Naive thymus-derived CD8-positive, alpha-beta T cell (primary cell): ENCODE measurements around the gene TCF25. TPM values are rescaled to one million over a fixed set of nuclear protein-coding genes. Genes with fewer than 3 reads are reported as not detected.

Experiments used
- polyA plus RNA-seq, 3 donors: library from polyadenylated mRNA; unstranded; fragments of 300-500 nt; fragmentation: Illumina TruSeq; gene quantifications; one replicate each; pipeline ENCODE4 v1.2.3, GENCODE V29; 2021
- total RNA-seq, 8 experiments: library from RNA in 2 of 8; stranded (reverse) in 2 of 8; gene quantifications; one replicate each; pipeline ENCODE4 v1.2.3 and lab custom pipeline; 2021 to 2026

Gene TCF25
- total and polyA plus RNA-seq, 5 experiments from 2014 or later: 86.8 to 294 (median 107) TPM

Other genes starting within 250 kb of the TCF25 start
- gene CHMP1A, start 215.9 kb upstream of the TCF25 start, total RNA-seq: 10 to 100 TPM; 75.3 to 75.4 TPM
- 10 to 100 TPM; 48.9 to 58.3 (median 52.7) TPM for gene CHMP1A, start 215.9 kb upstream of the TCF25 start, polyA plus RNA-seq
- 1 to 10 TPM; 6.2 to 7.7 TPM for gene SPATA33, start 215.8 kb upstream of the TCF25 start, total RNA-seq
- gene SPATA33, start 215.8 kb upstream of the TCF25 start, polyA plus RNA-seq: 1 to 10 TPM; 1.7 to 3.0 (median 2.3) TPM
- 100 to 1,000 TPM; 129 to 135 TPM for gene CDK10, start 186.9 kb upstream of the TCF25 start, total RNA-seq
- 10 to 100 TPM; 25.4 to 63.3 (median 27.3) TPM for gene CDK10, start 186.9 kb upstream of the TCF25 start, polyA plus RNA-seq
- 1 to 10 TPM; 6.9 to 8.1 TPM for gene SPATA2L, start 171.9 kb upstream of the TCF25 start, total RNA-seq
- 1 to 10 TPM; 3.5 to 6.4 (median 5.4) TPM for gene SPATA2L, start 171.9 kb upstream of the TCF25 start, polyA plus RNA-seq
- 10 to 100 TPM; 16.5 to 17.0 TPM for gene VPS9D1, start 152.7 kb upstream of the TCF25 start, total RNA-seq
- gene VPS9D1, start 152.7 kb upstream of the TCF25 start, polyA plus RNA-seq: 1 to 10 TPM in 1 of 3 donors, under 1 TPM in 2; 0.53 to 1.3 (median 0.91) TPM
- 100 to 1,000 TPM; 168 to 171 TPM for gene ZNF276, start 152.1 kb upstream of the TCF25 start, total RNA-seq
- gene ZNF276, start 152.1 kb upstream of the TCF25 start, polyA plus RNA-seq: 10 to 100 TPM; 15.0 to 56.0 (median 19.6) TPM
- gene FANCA, start 56.9 kb upstream of the TCF25 start, total RNA-seq: 1 to 10 TPM; 3.7 to 6.1 TPM
- gene FANCA, start 56.9 kb upstream of the TCF25 start, polyA plus RNA-seq: 1 to 10 TPM in 2 of 3 donors, under 1 TPM in 1; 0.98 to 7.4 (median 1.5) TPM
- gene SPIRE2, start 45.1 kb upstream of the TCF25 start, total RNA-seq: 1 to 10 TPM; 1.0 to 2.3 TPM
- gene SPIRE2, start 45.1 kb upstream of the TCF25 start, polyA plus RNA-seq: under 1 TPM in 1 of 3 donors, not detected in 2; 0.16 TPM
- 10 to 100 TPM; 10.2 to 10.3 TPM for gene MC1R, start 45.3 kb downstream of the TCF25 start, total RNA-seq
- under 1 TPM in 1 of 3 donors, not detected in 2; 0.63 TPM for gene MC1R, start 45.3 kb downstream of the TCF25 start, polyA plus RNA-seq
- gene TUBB3, start 49.8 kb downstream of the TCF25 start, total RNA-seq: under 1 TPM in 1 of 2 experiments, not detected in 1; 0.31 TPM
- not detected for gene TUBB3, start 49.8 kb downstream of the TCF25 start, polyA plus RNA-seq
- 10 to 100 TPM; 44.3 to 48.1 TPM for gene DEF8, start 75.2 kb downstream of the TCF25 start, total RNA-seq
- 10 to 100 TPM; 21.5 to 26.3 (median 25.8) TPM for gene DEF8, start 75.2 kb downstream of the TCF25 start, polyA plus RNA-seq
- under 1 TPM; 0.57 to 0.99 TPM for gene DBNDD1, start 145.9 kb downstream of the TCF25 start, total RNA-seq
- 1 to 10 TPM; 2.8 to 3.5 (median 3.3) TPM for gene DBNDD1, start 145.9 kb downstream of the TCF25 start, polyA plus RNA-seq
- not detected for gene PRDM7, start 203.7 kb downstream of the TCF25 start, total RNA-seq
- gene PRDM7, start 203.7 kb downstream of the TCF25 start, polyA plus RNA-seq: not detected